ENCODE results near the gene PDE1C.

The PDE1C gene

DNA sequence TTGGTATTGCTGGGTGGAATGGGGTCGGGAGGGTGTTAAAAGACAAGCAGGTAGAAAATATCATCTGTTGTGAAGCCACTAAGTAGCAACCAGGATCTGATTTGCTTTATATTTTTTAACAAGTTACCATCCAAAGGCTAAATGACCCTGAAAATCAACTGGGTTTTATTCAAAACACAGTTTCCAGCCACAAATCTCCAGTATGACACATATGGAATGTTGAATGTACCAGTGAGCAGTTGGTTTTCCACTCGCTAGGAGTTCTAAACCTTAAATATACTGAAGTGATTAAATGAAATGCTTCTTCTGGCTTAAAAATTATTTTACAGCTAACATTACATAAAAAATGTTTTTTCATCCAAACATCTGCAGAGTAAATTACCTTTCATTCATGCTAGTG, 112.5 kb downstream of the PDE1C start:
- H3K27ac ChIP-seq: no peak overlapping the region

DNA sequence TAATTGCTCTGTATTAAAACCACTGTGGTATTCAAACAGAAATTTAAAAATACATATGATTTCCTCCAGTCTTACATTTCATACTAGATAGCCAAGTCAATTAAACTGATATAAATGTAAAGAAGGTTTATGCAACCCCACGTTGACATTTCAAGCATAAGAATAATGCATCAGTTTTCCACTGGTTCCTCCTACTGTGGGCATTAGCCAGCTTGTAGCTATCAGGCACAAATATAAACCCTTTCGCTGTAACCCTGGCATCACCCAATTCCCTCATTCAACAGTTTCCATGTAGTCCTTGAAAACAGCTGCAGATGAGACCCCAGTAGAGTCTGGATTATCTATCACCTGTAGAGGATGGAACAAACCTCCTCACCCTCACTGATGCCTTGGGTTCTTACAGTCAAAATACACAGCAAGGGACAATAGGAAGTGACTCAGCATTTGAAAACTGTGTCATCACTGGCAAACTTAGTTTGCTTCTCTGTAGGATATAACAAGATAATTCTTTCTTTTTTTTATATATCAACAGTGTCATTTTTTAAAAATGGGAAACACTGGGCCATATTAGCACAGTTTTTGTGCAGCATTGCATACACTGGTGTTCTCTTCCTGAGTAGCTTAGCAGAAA, 113.0 kb downstream of the PDE1C start:
- no peaks in the 10 kb centered on the region for H3K27me3 ChIP-seq (ENCODE audit: insufficient read depth, low read depth, severe bottlenecking)
- H3K27ac ChIP-seq: no peak overlapping the region
- H3K4me3 ChIP-seq (ENCODE audit: low read depth, low read length): no peak overlapping the region
- H3K9me3 ChIP-seq (ENCODE audit: severe bottlenecking): no peaks in the 10 kb centered on the region
- H3K36me3 ChIP-seq: no peaks in the 10 kb centered on the region
- DNase-seq: no peak
- TF ChIP-seq, protein P1, sequence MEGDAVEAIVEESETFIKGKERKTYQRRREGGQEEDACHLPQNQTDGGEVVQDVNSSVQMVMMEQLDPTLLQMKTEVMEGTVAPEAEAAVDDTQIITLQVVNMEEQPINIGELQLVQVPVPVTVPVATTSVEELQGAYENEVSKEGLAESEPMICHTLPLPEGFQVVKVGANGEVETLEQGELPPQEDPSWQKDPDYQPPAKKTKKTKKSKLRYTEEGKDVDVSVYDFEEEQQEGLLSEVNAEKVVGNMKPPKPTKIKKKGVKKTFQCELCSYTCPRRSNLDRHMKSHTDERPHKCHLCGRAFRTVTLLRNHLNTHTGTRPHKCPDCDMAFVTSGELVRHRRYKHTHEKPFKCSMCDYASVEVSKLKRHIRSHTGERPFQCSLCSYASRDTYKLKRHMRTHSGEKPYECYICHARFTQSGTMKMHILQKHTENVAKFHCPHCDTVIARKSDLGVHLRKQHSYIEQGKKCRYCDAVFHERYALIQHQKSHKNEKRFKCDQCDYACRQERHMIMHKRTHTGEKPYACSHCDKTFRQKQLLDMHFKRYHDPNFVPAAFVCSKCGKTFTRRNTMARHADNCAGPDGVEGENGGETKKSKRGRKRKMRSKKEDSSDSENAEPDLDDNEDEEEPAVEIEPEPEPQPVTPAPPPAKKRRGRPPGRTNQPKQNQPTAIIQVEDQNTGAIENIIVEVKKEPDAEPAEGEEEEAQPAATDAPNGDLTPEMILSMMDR (IDR thresholded peaks at IDR 0.05; ENCODE audit: low read depth, low read length): no peak

More for the DNA sequence above, 112.5 kb downstream of the PDE1C start:
- Histone ChIP-seq H3K27me3 (ENCODE audit: insufficient read depth, low read depth, severe bottlenecking) (no peaks in the 10 kb centered on the region), H3K36me3 (no peaks in the 10 kb centered on the region), H3K9me3 (ENCODE audit: severe bottlenecking) (no peaks in the 10 kb centered on the region), H3K4me3 (ENCODE audit: low read depth, low read length) (no peak overlapping the region)
- no peak for DNase-seq
- TF ChIP-seq, protein P1 (IDR thresholded peaks at IDR 0.05; ENCODE audit: low read depth, low read length): no peak

DNA sequence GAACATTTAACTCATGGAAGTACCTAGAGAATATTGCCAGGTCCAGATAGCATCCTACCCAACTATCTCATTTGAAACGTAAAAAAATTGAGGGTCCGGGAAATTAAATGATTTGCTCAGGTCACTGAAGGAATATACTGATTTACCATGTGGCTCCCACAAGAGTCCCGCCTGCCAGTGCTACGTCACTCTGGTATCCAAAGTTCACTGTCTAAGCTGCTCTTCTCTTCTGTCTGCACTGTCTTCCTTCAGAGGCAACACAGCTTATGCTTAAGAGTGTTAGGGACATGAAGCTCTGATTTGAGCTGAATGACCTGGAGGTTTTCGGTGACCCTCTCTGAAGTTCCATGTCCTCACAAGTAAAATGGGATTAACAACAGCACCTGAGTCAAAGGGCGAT, 114.6 kb downstream of the PDE1C start:
- TF ChIP-seq, protein P1 (IDR thresholded peaks at IDR 0.05; ENCODE audit: low read depth, low read length): no peak
- Histone ChIP-seq H3K27me3 (ENCODE audit: insufficient read depth, low read depth, severe bottlenecking) (no peaks in the 10 kb centered on the region), H3K36me3 (no peaks in the 10 kb centered on the region), H3K9me3 (ENCODE audit: severe bottlenecking) (no peaks in the 10 kb centered on the region), H3K4me3 (ENCODE audit: low read depth, low read length) (no peak overlapping the region), H3K27ac (no peak overlapping the region)
- DNase-seq: no peak

DNA sequence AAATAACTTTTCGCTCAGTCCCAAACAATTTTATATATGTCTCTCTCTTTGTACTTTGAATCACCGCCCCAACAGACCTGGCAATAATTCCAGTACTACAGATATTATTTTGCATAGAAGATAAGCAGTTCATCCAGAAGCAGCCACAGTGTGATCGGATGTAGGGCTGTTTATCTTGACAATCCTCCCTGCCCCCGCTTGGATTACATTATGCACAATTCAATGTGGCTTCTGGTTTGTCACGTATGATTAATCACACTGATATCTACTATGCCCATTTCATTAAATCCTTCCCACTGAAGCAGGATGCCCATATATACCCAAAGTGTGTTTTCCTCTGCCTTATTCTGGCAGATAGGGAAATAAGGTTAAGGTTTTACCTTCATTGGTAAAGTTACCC, 115.2 kb downstream of the PDE1C start:
- Histone ChIP-seq H3K9me3 (ENCODE audit: severe bottlenecking) (no peaks in the 10 kb centered on the region), H3K36me3 (no peaks in the 10 kb centered on the region), H3K27me3 (ENCODE audit: insufficient read depth, low read depth, severe bottlenecking) (no peaks in the 10 kb centered on the region), H3K27ac (no peak overlapping the region), H3K4me3 (ENCODE audit: low read depth, low read length) (no peak overlapping the region)
- TF ChIP-seq, protein P1 (IDR thresholded peaks at IDR 0.05; ENCODE audit: low read depth, low read length): no peak
- no peak for DNase-seq

DNA sequence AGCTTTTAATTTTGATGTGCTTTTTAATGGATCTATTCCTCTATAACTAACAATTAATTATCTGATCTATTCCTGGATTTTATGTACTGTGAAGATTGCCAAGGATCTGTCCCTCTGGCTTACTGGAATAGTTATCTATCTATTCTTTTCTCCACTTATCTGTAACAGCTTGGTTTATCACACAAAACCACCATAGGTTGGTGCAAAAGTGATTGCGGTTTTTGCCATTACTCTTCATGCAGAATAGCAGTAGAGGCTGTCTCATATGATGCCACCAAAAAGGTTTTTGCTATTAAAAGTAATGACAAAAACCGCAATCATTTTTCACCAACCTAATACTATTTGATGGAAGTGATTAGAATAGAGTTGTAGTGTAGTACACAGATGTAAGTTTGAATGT, 115.7 kb downstream of the PDE1C start:
- H3K27ac ChIP-seq: no peak overlapping the region
- DNase-seq: no peak
- TF ChIP-seq, protein P1 (IDR thresholded peaks at IDR 0.05; ENCODE audit: low read depth, low read length): no peak
- no peaks in the 10 kb centered on the region for H3K36me3 ChIP-seq
- no peaks in the 10 kb centered on the region for H3K27me3 ChIP-seq (ENCODE audit: insufficient read depth, low read depth, severe bottlenecking)
- H3K4me3 ChIP-seq (ENCODE audit: low read depth, low read length): no peak overlapping the region
- H3K9me3 ChIP-seq (ENCODE audit: severe bottlenecking): no peaks in the 10 kb centered on the region

DNA sequence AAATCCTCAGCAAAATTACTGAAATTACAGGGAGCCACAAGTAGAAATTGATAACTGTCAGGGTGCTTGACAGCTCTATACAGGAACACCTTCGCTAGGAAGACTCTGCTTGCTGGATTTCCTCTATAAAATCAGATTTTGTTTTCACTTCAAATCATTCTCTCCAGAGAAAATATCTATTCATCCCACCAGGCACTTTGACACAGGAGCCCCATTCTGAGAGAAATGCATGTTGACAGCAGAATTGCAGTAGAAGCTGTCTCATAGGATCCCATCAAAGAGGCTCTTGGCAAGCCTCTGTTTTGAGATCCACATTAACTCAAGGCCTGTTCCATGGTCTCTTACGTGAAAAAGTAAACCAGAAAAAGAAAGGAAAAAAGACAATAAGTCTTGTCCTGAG, 116.8 kb downstream of the PDE1C start:
- no peaks in the 10 kb centered on the region for H3K9me3 ChIP-seq (ENCODE audit: severe bottlenecking)
- TF ChIP-seq, protein P1 (IDR thresholded peaks at IDR 0.05; ENCODE audit: low read depth, low read length): no peak
- H3K4me3 ChIP-seq (ENCODE audit: low read depth, low read length): no peak overlapping the region
- no peaks in the 10 kb centered on the region for H3K27me3 ChIP-seq (ENCODE audit: insufficient read depth, low read depth, severe bottlenecking)
- no peak overlapping the region for H3K27ac ChIP-seq
- H3K36me3 ChIP-seq: no peaks in the 10 kb centered on the region
- no peak for DNase-seq

Data from WERI-Rb-1 (cell line).